Coronary artery (tissue), 2 donors: Measurements from ENCODE around the gene THOC2.

Source experiments
- DNase-seq: peaks from one replicate; pipeline ENCODE4 v3.0.0-alpha.2; 2017; ENCODE audit warnings: low spot score
- H3K27ac ChIP-seq, 2 donors: fragments of 200-600 bp; sonication (generic); one replicate each; pipeline ENCODE4 v1.5.1; 2016 to 2019
- H3K4me3 ChIP-seq: fragments of 200-600 bp; sonication (generic); 2 replicates; pipeline ENCODE4 v1.5.1; 2016; ENCODE audit warnings: mild to moderate bottlenecking, moderate library complexity
- TF ChIP-seq, protein P1 (sequence below): fragments of 200-600 bp; sonication (generic); IDR thresholded peaks from one replicate; pipeline ENCODE4 v1.5.1; 2019; ENCODE audit warnings: antibody characterized with exemption

THOC2 gene

GRCh38 chrX:123610915-123611314 is 121.9 kb downstream of the THOC2 start:
- Histone ChIP-seq H3K4me3 (no peak overlapping the region), H3K27ac (no peak overlapping the region)
- DNase-seq, result no peak
- TF ChIP-seq, protein P1, sequence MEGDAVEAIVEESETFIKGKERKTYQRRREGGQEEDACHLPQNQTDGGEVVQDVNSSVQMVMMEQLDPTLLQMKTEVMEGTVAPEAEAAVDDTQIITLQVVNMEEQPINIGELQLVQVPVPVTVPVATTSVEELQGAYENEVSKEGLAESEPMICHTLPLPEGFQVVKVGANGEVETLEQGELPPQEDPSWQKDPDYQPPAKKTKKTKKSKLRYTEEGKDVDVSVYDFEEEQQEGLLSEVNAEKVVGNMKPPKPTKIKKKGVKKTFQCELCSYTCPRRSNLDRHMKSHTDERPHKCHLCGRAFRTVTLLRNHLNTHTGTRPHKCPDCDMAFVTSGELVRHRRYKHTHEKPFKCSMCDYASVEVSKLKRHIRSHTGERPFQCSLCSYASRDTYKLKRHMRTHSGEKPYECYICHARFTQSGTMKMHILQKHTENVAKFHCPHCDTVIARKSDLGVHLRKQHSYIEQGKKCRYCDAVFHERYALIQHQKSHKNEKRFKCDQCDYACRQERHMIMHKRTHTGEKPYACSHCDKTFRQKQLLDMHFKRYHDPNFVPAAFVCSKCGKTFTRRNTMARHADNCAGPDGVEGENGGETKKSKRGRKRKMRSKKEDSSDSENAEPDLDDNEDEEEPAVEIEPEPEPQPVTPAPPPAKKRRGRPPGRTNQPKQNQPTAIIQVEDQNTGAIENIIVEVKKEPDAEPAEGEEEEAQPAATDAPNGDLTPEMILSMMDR, result no peak

DNA sequence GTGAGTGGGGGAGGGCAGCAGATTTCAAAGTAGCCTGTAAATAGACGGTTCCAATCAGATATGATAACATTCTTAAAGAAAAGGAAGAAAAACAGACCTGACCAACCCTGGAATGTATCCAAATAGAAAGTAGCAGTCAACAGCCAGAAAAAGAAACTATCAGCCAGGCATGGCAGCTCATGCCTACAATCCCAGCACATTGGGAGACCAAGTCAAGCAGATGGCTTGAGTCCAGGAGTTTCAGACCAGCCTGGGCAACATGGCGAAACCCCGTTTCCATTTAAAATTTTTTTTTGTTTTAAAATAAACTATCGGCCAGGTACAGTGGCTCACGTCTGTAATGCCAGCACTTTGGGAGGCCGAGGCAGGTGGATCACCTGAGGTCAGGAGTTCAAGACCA is 125.0 kb downstream of the THOC2 start:
- no peak for DNase-seq
- Histone ChIP-seq H3K4me3 (no peak overlapping the region), H3K27ac (no peak overlapping the region)
- TF ChIP-seq, protein P1, result no peak

- H3K4me3 ChIP-seq, result no peak overlapping the region
- TF ChIP-seq, protein P1, result no peak
- no peak for DNase-seq
- no peak overlapping the region for H3K27ac ChIP-seq
These were observed 125.6 kb downstream of the THOC2 start for GRCh38 chrX:123607270-123607669.

- Histone ChIP-seq H3K4me3 (no peak overlapping the region), H3K27ac (no peak overlapping the region)
- DNase-seq, result no peak
- TF ChIP-seq, protein P1, result no peak
These were observed 129.4 kb downstream of the THOC2 start for GRCh38 chrX:123603491-123603890.

DNA sequence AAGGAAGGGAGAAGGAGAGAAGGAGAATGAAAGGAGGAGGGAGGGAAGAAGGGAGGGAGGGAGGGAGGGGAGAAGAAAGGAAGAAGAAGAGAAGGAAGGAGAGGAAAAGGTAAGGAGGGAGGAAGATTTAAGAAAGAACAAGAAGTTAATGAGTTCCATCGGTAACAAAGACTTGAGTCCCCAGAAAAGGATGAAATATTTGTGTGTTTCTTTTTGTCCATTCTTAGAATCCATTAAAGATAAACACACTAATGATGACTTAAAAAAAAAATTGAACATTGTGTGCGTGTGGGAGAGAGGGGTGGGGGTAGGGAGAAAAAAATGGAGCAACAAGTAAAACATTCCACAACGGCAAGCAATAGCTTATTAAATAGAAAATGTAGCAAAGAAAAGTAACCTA is 131.4 kb downstream of the THOC2 start:
- TF ChIP-seq, protein P1, result no peak
- Histone ChIP-seq H3K27ac (no peak overlapping the region), H3K4me3 (no peak overlapping the region)
- no peak for DNase-seq

GRCh38 chrX:123600181-123600580 is 132.7 kb downstream of the THOC2 start:
- TF ChIP-seq, protein P1, result no peak
- no peak overlapping the region for H3K27ac ChIP-seq
- H3K4me3 ChIP-seq, result no peak overlapping the region
- no peak for DNase-seq

DNA sequence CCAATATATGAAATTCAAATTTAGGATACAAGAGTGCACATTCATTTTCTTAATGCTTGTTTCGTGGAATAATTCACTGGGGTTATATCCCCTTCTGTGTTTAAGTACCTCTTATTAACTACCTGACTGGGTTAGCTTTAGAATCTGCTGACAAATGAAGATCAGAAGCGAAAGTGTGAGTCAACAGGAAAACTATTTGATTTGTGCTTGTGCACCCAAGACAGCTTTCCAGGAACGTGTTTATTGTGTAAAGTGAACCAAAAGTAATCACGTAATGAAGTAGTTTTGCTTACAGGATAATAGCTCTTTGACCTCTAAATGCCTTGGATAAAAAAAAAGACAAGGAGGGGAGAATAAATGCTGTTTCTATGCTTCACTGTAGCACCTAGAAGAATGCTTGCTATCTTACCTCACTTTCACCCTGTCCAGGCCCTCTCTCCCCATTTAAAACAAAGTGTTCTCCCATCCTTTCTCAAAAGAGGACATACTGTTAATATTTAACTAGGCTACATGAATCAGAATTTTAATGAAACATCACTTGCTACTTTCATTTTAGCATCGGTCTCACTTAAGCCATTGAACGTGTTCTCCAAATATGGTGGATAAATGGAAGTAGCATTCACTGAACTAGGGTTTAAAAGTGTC is 141.9 kb downstream of the THOC2 start:
- no peak for DNase-seq
- Histone ChIP-seq H3K4me3 (no peak overlapping the region), H3K27ac (no peak overlapping the region)
- TF ChIP-seq, protein P1, result no peak
